Measurements from ENCODE around the gene NEXMIF. TPM values are rescaled to one million over a fixed set of nuclear protein-coding genes. Genes with fewer than 3 reads are reported as not detected.
"Not testable (repeated sequence)": the region's sequence is repeated elsewhere in the genome, so short reads cannot be mapped to it uniquely, and the experiment has no call there.

NEXMIF gene
- total RNA-seq, 1 donor from 2014 or later: under 0.01 TPM

- no peak overlapping the region for H3K4me3 ChIP-seq (ENCODE audit: low read depth, low read length)
- DNase-seq (ENCODE audit: low read depth): no peak
- TF ChIP-seq CTCF (conservative IDR thresholded peaks at IDR 0.05; ENCODE audit: low read depth, low read length): no peak
Measured at GRCh38 chrX:74705269-74705668, 220.0 kb downstream of the NEXMIF start.

- not testable (repeated sequence) for DNase-seq (ENCODE audit: low read depth); H3K4me3 ChIP-seq (ENCODE audit: low read depth, low read length)
Measured at GRCh38 chrX:74701343-74701742, 223.9 kb downstream of the NEXMIF start.

GRCh38 chrX:74684466-74684865, 240.8 kb downstream of the NEXMIF start:
- H3K4me3 ChIP-seq (ENCODE audit: low read depth, low read length): no peak overlapping the region
- TF ChIP-seq CTCF (conservative IDR thresholded peaks at IDR 0.05; ENCODE audit: low read depth, low read length): no peak
- DNase-seq (ENCODE audit: low read depth): no peak

Other genes with a start within 250 kb of the NEXMIF start
- 32.7 and 33.5 TPM in 2 replicates for gene ABCB7, start 230.8 kb upstream of the NEXMIF start, total RNA-seq